HG03571 (cell line): ENCODE measurements around the gene DUOX1.

ENCODE experiments used
- ATAC-seq: cut with Tn5 transposase; IDR thresholded peaks from one replicate; pipeline ENCODE4 v1.9.1; 2021; ENCODE audit not compliant: unreplicated experiment

The DUOX1 gene

GRCh38 chr15:45140557-45141250, 10.9 kb downstream of the DUOX1 start:
- no peak for ATAC-seq

- ATAC-seq: no peak
These were observed 11.6 kb downstream of the DUOX1 start for GRCh38 chr15:45141386-45141785.

- ATAC-seq: no peak
These were observed 13.3 kb downstream of the DUOX1 start for GRCh38 chr15:45143056-45143455.

GRCh38 chr15:45143946-45144345, 14.2 kb downstream of the DUOX1 start:
- ATAC-seq: no peak

GRCh38 chr15:45144775-45145174, 15.0 kb downstream of the DUOX1 start:
- no peak for ATAC-seq

GRCh38 chr15:45146405-45146804, 16.6 kb downstream of the DUOX1 start:
- ATAC-seq: no peak

GRCh38 chr15:45147606-45148005, 17.8 kb downstream of the DUOX1 start:
- no peak for ATAC-seq

GRCh38 chr15:45148076-45149059, 18.6 kb downstream of the DUOX1 start:
- ATAC-seq: no peak

- ATAC-seq: no peak
These were observed 19.3 kb downstream of the DUOX1 start for GRCh38 chr15:45149060-45149459.

GRCh38 chr15:45150481-45150880, 20.7 kb downstream of the DUOX1 start:
- ATAC-seq: no peak

- ATAC-seq: no peak
These were observed 21.2 kb downstream of the DUOX1 start for GRCh38 chr15:45150997-45151396.

- no peak for ATAC-seq
These were observed 22.4 kb downstream of the DUOX1 start for GRCh38 chr15:45151998-45152828.

- ATAC-seq: no peak
These were observed 25.9 kb downstream of the DUOX1 start for GRCh38 chr15:45155739-45156138.

- ATAC-seq: no peak
These were observed 27.1 kb downstream of the DUOX1 start for GRCh38 chr15:45156744-45157455.

GRCh38 chr15:45157974-45158373, 28.2 kb downstream of the DUOX1 start:
- no peak for ATAC-seq

- no peak for ATAC-seq
These were observed 31.9 kb downstream of the DUOX1 start for GRCh38 chr15:45161666-45162065.

GRCh38 chr15:45162771-45163507, 33.1 kb downstream of the DUOX1 start:
- no peak for ATAC-seq

GRCh38 chr15:45163508-45163856, 33.7 kb downstream of the DUOX1 start:
- no peak for ATAC-seq

- no peak for ATAC-seq
These were observed 35.1 kb downstream of the DUOX1 start for GRCh38 chr15:45164914-45165313.

- no peak for ATAC-seq
These were observed 35.7 kb downstream of the DUOX1 start for GRCh38 chr15:45165536-45165935.
